ENCODE results near the gene STX7.

DNA sequence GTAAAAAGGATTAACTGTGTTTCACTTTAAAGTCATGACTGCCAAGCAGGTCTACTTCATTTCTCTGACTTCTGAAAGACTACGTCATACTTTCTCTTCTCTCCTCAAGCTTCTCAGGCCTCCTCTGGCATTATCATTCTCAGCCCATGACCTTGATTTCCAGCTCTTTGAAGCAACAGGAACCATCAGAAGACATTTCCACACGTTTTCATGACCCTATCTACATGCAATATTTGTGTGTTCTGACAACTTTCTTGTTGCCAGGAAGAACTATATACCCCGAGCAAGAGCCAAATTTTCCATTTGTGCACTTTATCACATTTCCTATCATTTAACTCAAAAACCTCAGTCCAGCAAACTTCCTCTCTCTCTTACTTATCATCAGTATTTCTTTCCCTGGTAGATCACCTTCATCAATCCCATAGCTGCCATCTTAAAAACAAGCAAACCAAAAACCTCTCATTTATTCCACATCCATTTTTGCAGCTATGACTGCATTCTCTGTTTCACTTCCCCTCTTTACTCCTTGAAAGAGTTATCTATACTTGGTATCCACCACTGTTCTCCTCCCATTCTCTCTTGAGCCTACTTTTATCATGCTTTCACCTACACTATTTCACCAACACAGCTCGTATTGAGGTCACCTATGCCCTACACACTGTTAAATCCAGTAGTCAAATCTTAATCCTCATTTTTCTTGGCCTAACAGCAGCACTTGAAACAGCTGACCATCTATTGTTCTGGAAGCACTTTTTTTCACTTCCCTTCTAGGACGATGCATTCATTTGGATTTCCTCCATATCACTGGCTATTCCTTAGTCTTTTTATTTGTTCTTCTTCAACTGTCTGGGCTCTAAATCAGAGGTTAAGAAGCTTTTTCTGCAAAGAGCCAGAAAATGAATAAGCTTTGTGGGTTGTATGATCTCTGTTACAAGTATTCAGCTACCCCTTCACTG, 47.1 kb downstream of the STX7 start:
- TF ChIP-seq, protein P1, sequence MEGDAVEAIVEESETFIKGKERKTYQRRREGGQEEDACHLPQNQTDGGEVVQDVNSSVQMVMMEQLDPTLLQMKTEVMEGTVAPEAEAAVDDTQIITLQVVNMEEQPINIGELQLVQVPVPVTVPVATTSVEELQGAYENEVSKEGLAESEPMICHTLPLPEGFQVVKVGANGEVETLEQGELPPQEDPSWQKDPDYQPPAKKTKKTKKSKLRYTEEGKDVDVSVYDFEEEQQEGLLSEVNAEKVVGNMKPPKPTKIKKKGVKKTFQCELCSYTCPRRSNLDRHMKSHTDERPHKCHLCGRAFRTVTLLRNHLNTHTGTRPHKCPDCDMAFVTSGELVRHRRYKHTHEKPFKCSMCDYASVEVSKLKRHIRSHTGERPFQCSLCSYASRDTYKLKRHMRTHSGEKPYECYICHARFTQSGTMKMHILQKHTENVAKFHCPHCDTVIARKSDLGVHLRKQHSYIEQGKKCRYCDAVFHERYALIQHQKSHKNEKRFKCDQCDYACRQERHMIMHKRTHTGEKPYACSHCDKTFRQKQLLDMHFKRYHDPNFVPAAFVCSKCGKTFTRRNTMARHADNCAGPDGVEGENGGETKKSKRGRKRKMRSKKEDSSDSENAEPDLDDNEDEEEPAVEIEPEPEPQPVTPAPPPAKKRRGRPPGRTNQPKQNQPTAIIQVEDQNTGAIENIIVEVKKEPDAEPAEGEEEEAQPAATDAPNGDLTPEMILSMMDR (IDR thresholded peaks at IDR 0.05): no peak
- no peak for TF ChIP-seq POLR2A (IDR thresholded peaks at IDR 0.05)
